Mucosa of stomach (tissue), 1 donor: ENCODE results near the gene RGMA.

Experiments
- H3K27me3 ChIP-seq: one replicate; pipeline ENCODE4 v1.7.0; 2013; ENCODE audit warnings: mild to moderate bottlenecking, low read length; ENCODE audit not compliant: control insufficient read depth, insufficient read depth
- H3K36me3 ChIP-seq: one replicate; pipeline ENCODE4 v1.7.0; 2013; ENCODE audit warnings: low read length; ENCODE audit not compliant: control insufficient read depth, insufficient read depth
- H3K4me1 ChIP-seq: one replicate; pipeline ENCODE4 v1.7.0; 2013; ENCODE audit warnings: mild to moderate bottlenecking, low read length; ENCODE audit not compliant: control insufficient read depth, insufficient read depth
- H3K4me3 ChIP-seq: one replicate; pipeline ENCODE4 v1.7.0; 2013; ENCODE audit warnings: low read length
- H3K9ac ChIP-seq: one replicate; pipeline ENCODE4 v1.7.0; 2013; ENCODE audit warnings: mild to moderate bottlenecking, low read length, moderate library complexity
- H3K9me3 ChIP-seq: one replicate; pipeline ENCODE4 v1.7.0; 2013; ENCODE audit warnings: mild to moderate bottlenecking, low read length, moderate library complexity; ENCODE audit not compliant: control insufficient read depth
- donor health status: Pancreatic carcinoma.

Gene RGMA

DNA sequence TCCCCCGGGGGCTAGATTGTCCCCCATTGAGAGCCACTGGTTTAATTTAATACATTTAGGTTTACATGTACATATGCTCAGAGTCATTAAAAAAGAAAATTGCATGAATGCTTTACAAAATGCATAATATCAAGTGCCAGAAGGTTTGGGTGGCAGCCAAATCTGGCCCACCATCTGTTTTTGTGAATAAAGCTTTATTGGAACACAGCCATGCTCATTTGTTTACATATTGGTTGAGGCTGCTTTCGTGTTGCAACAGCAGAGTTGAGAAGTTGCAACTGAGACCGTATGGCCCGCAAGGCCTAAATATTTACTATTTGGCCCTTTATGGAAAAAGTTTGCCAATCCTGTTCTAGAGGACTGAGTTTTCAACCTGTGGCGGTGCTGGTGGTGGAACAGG is 32.1 kb upstream of the RGMA start:
- no peaks in the 10 kb centered on the region for H3K27me3 ChIP-seq
- H3K36me3 ChIP-seq = no peaks in the 10 kb centered on the region
- H3K9me3 ChIP-seq = no peaks in the 10 kb centered on the region
- H3K4me1 ChIP-seq = no peaks in the 10 kb centered on the region
- no peak overlapping the region for H3K9ac ChIP-seq
- H3K4me3 ChIP-seq = no peak overlapping the region

DNA sequence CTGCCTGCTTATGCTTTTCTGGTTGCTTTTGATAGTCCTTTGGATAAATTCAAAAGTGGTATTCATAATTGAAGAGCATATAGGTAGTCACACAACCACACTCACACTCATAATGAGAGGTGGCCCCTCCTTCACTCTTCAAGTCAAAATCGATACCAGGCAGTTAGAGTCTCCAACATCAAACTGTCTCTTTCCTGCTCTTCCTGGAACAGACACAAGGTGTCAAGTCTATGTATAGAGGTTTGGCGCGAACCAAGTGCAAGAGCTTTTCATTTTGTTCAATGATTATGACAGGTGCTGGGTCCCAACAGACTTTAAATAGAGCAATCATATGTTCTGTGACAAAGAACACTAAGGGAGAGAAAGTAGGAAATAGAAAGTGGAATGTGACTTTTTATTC is 29.9 kb upstream of the RGMA start:
- H3K36me3 ChIP-seq = no peaks in the 10 kb centered on the region
- H3K9ac ChIP-seq = no peak overlapping the region
- H3K4me1 ChIP-seq = no peaks in the 10 kb centered on the region
- no peaks in the 10 kb centered on the region for H3K27me3 ChIP-seq
- H3K4me3 ChIP-seq = no peak overlapping the region
- H3K9me3 ChIP-seq = no peaks in the 10 kb centered on the region

DNA sequence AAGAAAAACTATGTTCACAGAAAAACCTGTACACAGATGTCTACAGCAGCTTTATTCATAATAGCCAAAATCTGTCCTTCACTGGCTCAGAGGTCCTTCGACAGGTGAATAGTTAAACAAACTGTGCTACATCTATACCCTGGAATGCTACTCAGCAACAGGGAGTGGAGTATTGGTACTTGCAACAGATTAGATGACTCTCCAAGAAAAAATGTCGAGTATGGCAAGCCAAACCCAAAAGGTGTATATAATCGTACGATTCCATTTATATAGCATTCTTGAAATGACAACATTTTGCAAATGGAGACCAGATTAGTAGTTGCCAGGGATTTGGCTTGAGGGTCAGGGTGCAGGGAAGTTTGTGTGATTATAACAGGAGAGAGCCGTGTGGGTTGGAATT is 22.4 kb upstream of the RGMA start:
- Histone ChIP-seq H3K4me1 (no peaks in the 10 kb centered on the region), H3K4me3 (no peak overlapping the region), H3K27me3 (no peaks in the 10 kb centered on the region), H3K36me3 (no peaks in the 10 kb centered on the region), H3K9ac (no peak overlapping the region), H3K9me3 (no peaks in the 10 kb centered on the region)

DNA sequence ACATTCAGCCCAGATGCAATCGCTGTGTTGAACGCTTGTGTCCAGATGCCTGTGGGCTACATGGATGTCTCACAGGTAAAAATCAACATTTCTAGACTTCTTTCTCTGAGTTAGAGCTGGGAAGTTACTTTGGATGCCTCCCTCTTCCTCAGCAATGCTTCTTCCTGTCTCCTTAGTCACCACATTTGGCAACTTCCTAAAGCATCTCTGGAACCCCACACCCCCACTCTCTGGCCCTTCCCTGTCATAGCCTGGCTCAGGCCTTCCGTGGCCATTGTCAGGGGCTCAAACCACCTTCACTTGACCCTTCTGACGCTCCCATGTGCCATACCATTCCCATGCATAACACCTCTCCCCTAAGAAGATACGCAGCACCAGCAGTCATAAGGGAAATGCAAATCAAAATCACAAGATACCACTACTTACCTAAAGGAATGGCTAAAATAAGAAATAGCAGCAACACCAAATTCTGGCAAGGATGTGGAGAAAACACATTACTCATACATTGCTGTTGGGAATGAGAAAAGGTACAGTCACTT is 21.6 kb upstream of the RGMA start:
- H3K36me3 ChIP-seq = no peaks in the 10 kb centered on the region
- H3K27me3 ChIP-seq = no peaks in the 10 kb centered on the region
- no peaks in the 10 kb centered on the region for H3K4me1 ChIP-seq
- no peak overlapping the region for H3K9ac ChIP-seq
- no peak overlapping the region for H3K4me3 ChIP-seq
- no peaks in the 10 kb centered on the region for H3K9me3 ChIP-seq

GRCh38 chr15:93109336-93110102 is 20.5 kb upstream of the RGMA start:
- Histone ChIP-seq H3K4me1 (no peaks in the 10 kb centered on the region), H3K9ac (no peak overlapping the region), H3K9me3 (no peaks in the 10 kb centered on the region), H3K4me3 (no peak overlapping the region), H3K36me3 (no peaks in the 10 kb centered on the region), H3K27me3 (no peaks in the 10 kb centered on the region)

- H3K4me1 ChIP-seq = no peaks in the 10 kb centered on the region
- no peak overlapping the region for H3K4me3 ChIP-seq
- no peaks in the 10 kb centered on the region for H3K27me3 ChIP-seq
- H3K9me3 ChIP-seq = no peaks in the 10 kb centered on the region
- H3K36me3 ChIP-seq = no peaks in the 10 kb centered on the region
- H3K9ac ChIP-seq = no peak overlapping the region
These were observed 18.6 kb upstream of the RGMA start for GRCh38 chr15:93107646-93108045.

GRCh38 chr15:93105485-93105884 is 16.5 kb upstream of the RGMA start:
- H3K36me3 ChIP-seq = no peaks in the 10 kb centered on the region

GRCh38 chr15:93103823-93104222 is 14.8 kb upstream of the RGMA start:
- no peaks in the 10 kb centered on the region for H3K4me1 ChIP-seq
- H3K9ac ChIP-seq = no peak overlapping the region
- H3K27me3 ChIP-seq = no peaks in the 10 kb centered on the region
- no peaks in the 10 kb centered on the region for H3K9me3 ChIP-seq
- H3K4me3 ChIP-seq = no peak overlapping the region
- H3K36me3 ChIP-seq = no peaks in the 10 kb centered on the region

More at GRCh38 chr15:93105485-93105884, 16.5 kb upstream of the RGMA start:
- H3K9me3 ChIP-seq = no peaks in the 10 kb centered on the region
- no peaks in the 10 kb centered on the region for H3K4me1 ChIP-seq
- no peak overlapping the region for H3K9ac ChIP-seq
- no peaks in the 10 kb centered on the region for H3K27me3 ChIP-seq
- H3K4me3 ChIP-seq = no peak overlapping the region

- H3K4me3 ChIP-seq = no peak overlapping the region
- no peak overlapping the region for H3K9ac ChIP-seq
- no peaks in the 10 kb centered on the region for H3K9me3 ChIP-seq
- H3K36me3 ChIP-seq = no peaks in the 10 kb centered on the region
- H3K27me3 ChIP-seq = no peaks in the 10 kb centered on the region
- H3K4me1 ChIP-seq = no peaks in the 10 kb centered on the region
These were observed 13.2 kb upstream of the RGMA start for GRCh38 chr15:93102211-93102610.

- peaks cover under 1% of the 10 kb centered on the region for H3K4me1 ChIP-seq
- no peaks in the 10 kb centered on the region for H3K36me3 ChIP-seq
- no peak overlapping the region for H3K9ac ChIP-seq
- H3K9me3 ChIP-seq = no peaks in the 10 kb centered on the region
- peaks cover 33% of the 10 kb centered on the region for H3K27me3 ChIP-seq
- H3K4me3 ChIP-seq = no peak overlapping the region
These were observed 4.8 kb upstream of the RGMA start for GRCh38 chr15:93093765-93094164.

GRCh38 chr15:93091465-93091864 is 2.5 kb upstream of the RGMA start:
- Histone ChIP-seq H3K4me3 (no peak overlapping the region), H3K27me3 (peaks cover 56% of the 10 kb centered on the region), H3K4me1 (peaks cover 8% of the 10 kb centered on the region), H3K9me3 (no peaks in the 10 kb centered on the region), H3K9ac (no peak overlapping the region), H3K36me3 (no peaks in the 10 kb centered on the region)

DNA sequence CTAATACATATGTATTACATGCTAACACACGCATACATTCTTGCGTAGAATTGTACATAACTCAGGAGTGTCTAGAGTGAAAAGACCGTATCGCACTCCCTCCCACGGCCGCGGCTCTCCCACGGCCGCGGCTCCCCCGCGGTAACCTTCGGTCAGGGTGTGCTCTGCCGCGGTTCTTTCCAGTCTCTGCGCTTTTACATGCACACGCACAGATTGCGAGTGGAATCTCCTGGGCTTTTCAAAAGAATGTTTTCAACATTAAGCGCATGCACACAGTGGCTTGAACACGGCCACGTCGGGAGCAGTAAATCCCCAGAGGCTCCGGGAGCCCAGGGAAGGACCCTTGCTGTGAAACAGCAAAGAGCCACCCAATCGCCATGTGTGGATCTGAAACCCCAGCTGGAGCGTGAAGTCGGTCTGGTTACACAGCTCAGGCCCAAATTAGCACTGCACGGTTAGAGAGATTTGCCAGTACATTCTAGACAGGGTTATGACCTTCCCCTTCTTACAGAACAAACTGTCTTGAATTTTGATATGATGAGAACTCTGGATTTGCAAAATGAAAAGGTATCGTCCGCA is 805 bp upstream of the RGMA start:
- Histone ChIP-seq H3K36me3 (no peaks in the 10 kb centered on the region), H3K27me3 (peaks cover 70% of the 10 kb centered on the region), H3K9me3 (no peaks in the 10 kb centered on the region), H3K4me1 (peaks cover 8% of the 10 kb centered on the region), H3K9ac (no peak overlapping the region), H3K4me3 (no peak overlapping the region)
